ENCODE measurements around the gene NCOA7. TPM values are rescaled to one million over a fixed set of nuclear protein-coding genes. Genes with fewer than 3 reads are reported as not detected.

The NCOA7 gene
- total and polyA plus RNA-seq, 9 of the 15 experiments (the other 6 are each of a cell fraction or from before 2014, with no cell fraction given): 5.8 to 14.6 (median 9.3) TPM

GRCh38 chr6:125836466-125836865, 45.7 kb downstream of the NCOA7 start:
- no peaks in the 10 kb centered on the region for H3K27me3 ChIP-seq (ENCODE audit: control insufficient read depth in 2 of 2, insufficient read depth in 2 of 2, low read length in 2 of 2)
- in situ Hi-C loops (cut with MboI): no loop called here
- TF ChIP-seq, protein P1, sequence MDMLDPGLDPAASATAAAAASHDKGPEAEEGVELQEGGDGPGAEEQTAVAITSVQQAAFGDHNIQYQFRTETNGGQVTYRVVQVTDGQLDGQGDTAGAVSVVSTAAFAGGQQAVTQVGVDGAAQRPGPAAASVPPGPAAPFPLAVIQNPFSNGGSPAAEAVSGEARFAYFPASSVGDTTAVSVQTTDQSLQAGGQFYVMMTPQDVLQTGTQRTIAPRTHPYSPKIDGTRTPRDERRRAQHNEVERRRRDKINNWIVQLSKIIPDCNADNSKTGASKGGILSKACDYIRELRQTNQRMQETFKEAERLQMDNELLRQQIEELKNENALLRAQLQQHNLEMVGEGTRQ (CRISPR knock-in tag; IDR thresholded peaks at IDR 0.05): no peak
- TF ChIP-seq SAP30 (IDR thresholded peaks at IDR 0.05; ENCODE audit: borderline replicate concordance, insufficient read depth, low read depth, low read length, poor library complexity, severe bottlenecking): no peak
- TF ChIP-seq ZNF143 (CRISPR knock-in tag; IDR thresholded peaks at IDR 0.05): no peak
- TF ChIP-seq PRMT5 (CRISPR knock-in tag; IDR thresholded peaks at IDR 0.05): no peak
- TF ChIP-seq, protein P2, sequence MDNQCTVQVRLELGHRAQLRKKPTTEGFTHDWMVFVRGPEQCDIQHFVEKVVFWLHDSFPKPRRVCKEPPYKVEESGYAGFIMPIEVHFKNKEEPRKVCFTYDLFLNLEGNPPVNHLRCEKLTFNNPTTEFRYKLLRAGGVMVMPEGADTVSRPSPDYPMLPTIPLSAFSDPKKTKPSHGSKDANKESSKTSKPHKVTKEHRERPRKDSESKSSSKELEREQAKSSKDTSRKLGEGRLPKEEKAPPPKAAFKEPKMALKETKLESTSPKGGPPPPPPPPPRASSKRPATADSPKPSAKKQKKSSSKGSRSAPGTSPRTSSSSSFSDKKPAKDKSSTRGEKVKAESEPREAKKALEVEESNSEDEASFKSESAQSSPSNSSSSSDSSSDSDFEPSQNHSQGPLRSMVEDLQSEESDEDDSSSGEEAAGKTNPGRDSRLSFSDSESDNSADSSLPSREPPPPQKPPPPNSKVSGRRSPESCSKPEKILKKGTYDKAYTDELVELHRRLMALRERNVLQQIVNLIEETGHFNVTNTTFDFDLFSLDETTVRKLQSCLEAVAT (IDR thresholded peaks at IDR 0.05): no peak
- no peak for TF ChIP-seq E2F5 (CRISPR knock-in tag; IDR thresholded peaks at IDR 0.05)
- no peak for TF ChIP-seq CREB1 (IDR thresholded peaks at IDR 0.05)
- no peak for TF ChIP-seq CREB1 (CRISPR knock-in tag; IDR thresholded peaks at IDR 0.05)
- 38% methylated on average over 2 of the region's 2 CpGs for WGBS (ENCODE audit: insufficient coverage, low coverage, missing lambda C conversion rate)
- ATAC-seq (no peak), DNase-seq (ENCODE audit: extremely low read depth in 1 of 4, low spot score in 3 of 4) (no peak), FAIRE-seq (no peak)
- no peaks in the 10 kb centered on the region for H4K20me1 ChIP-seq (replicated peaks; ENCODE audit: control insufficient read depth, insufficient read depth, low read length)
- intact Hi-C loops (cut with micrococcal nuclease): no loop called here
- H3K4me3 ChIP-seq: no peak overlapping the region
- peaks cover 0 to 5% of the 10 kb centered on the region in 2 experiments; a peak in 1 of 5 replicates for H3K4me1 ChIP-seq (replicated peaks in 1 of 2; ENCODE audit: control insufficient read depth in 2 of 2, insufficient read depth in 2 of 2, low read length in 2 of 2)
- no peak overlapping the region for H3K9ac ChIP-seq (ENCODE audit: insufficient read depth in 1 of 2, low read depth in 2 of 2, low read length in 2 of 2)
- ChIA-PET POLR2A (no interaction called here), CTCF (ENCODE audit: low intra/inter-chr PET ratio) (no interaction called here)
- H2AFZ ChIP-seq (ENCODE audit: low read depth, low read length): no peak overlapping the region
- H3K9me1 ChIP-seq (ENCODE audit: control insufficient read depth, insufficient read depth, low read length): no peaks in the 10 kb centered on the region
- no peaks in the 10 kb centered on the region for H3K9me3 ChIP-seq (replicated peaks; ENCODE audit: control insufficient read depth, insufficient read depth, low read depth, low read length)
- BruUV-seq (replicated peaks): no TSS peak
- no peaks in the 10 kb centered on the region for H3K36me3 ChIP-seq (ENCODE audit: control insufficient read depth, insufficient read depth, low read length)
- H3K4me2 ChIP-seq (ENCODE audit: insufficient read depth, low read length): no peak overlapping the region
- H3K79me2 ChIP-seq (ENCODE audit: control insufficient read depth, insufficient read depth, low read length): no peaks in the 10 kb centered on the region
- no peak overlapping the region for H3K27ac ChIP-seq (ENCODE audit: extremely low read depth, low read depth, low read length)
